ENCODE measurements around the gene CACUL1. TPM values are rescaled to one million over a fixed set of nuclear protein-coding genes. Genes with fewer than 3 reads are reported as not detected.

The CACUL1 gene
- total and polyA plus RNA-seq, 4 donors = 3.9 to 15.8 (median 13.1) TPM

DNA sequence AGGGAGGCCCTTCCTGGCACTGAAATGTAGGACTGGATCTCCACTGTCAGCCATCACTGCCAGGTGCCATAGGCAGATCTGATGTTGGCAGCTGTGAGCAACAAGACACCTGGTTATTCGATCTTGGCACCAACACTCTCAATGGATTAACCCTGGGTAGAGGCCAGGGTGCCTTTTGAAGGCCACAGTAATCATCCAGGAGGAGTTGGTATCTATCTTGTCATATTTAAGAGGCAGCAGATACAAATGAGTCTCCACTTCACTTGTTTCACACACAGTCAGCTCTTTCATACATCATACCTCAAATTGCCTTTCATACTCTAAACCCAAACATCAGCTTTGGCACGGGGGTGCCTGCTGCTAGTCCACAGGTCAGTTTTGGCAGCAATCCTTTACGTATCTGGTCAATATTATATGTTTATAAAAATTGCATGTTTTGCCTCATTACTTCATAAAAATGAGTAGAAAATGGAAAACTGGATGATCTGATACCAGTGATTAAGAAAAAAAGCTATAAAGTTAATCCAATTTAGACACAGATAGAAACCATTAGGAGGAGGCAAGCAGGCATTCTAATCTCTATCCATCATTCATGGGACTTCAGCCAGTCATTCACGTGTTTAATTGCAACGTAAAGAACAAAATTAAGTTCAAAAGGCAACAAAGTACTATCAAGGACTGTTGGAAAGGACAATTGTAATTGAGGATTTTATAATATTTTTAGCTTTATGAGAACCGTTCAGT, 12.7 kb upstream of the CACUL1 start:
- Histone ChIP-seq H3K4me1 (ENCODE audit: control insufficient read depth in 4 of 4, insufficient read depth in 4 of 4, low read length in 3 of 4) (peaks cover 2 to 20% (median 12%) of the 10 kb centered on the region in 4 donors), H3K36me3 (ENCODE audit: control insufficient read depth in 4 of 4, insufficient read depth in 3 of 4, low read depth in 1 of 4, low read length in 3 of 4) (no peaks in the 10 kb centered on the region), H3K9ac (ENCODE audit: low read depth in 1 of 2, low read length in 2 of 2) (no peak overlapping the region), H3K27ac (ENCODE audit: low read depth in 1 of 2, low read length in 2 of 2) (no peak overlapping the region), H3K9me3 (ENCODE audit: control insufficient read depth in 4 of 4, low read length in 3 of 4) (no peaks in the 10 kb centered on the region), H3K27me3 (ENCODE audit: control insufficient read depth in 4 of 4, insufficient read depth in 4 of 4, low read length in 3 of 4) (no peaks in the 10 kb centered on the region), H3K4me3 (ENCODE audit: low read depth in 1 of 3, low read length in 3 of 3) (no peak overlapping the region)
- no peak for DNase-seq (ENCODE audit: low spot score)
- TF ChIP-seq, protein P1, sequence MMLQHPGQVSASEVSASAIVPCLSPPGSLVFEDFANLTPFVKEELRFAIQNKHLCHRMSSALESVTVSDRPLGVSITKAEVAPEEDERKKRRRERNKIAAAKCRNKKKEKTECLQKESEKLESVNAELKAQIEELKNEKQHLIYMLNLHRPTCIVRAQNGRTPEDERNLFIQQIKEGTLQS (IDR thresholded peaks at IDR 0.05) = no peak
- no peak for TF ChIP-seq JUND (IDR thresholded peaks at IDR 0.05)
- no peak for TF ChIP-seq HNF4G (IDR thresholded peaks at IDR 0.05)
- no peak for TF ChIP-seq SP1 (IDR thresholded peaks at IDR 0.05)
- TF ChIP-seq, protein P2, sequence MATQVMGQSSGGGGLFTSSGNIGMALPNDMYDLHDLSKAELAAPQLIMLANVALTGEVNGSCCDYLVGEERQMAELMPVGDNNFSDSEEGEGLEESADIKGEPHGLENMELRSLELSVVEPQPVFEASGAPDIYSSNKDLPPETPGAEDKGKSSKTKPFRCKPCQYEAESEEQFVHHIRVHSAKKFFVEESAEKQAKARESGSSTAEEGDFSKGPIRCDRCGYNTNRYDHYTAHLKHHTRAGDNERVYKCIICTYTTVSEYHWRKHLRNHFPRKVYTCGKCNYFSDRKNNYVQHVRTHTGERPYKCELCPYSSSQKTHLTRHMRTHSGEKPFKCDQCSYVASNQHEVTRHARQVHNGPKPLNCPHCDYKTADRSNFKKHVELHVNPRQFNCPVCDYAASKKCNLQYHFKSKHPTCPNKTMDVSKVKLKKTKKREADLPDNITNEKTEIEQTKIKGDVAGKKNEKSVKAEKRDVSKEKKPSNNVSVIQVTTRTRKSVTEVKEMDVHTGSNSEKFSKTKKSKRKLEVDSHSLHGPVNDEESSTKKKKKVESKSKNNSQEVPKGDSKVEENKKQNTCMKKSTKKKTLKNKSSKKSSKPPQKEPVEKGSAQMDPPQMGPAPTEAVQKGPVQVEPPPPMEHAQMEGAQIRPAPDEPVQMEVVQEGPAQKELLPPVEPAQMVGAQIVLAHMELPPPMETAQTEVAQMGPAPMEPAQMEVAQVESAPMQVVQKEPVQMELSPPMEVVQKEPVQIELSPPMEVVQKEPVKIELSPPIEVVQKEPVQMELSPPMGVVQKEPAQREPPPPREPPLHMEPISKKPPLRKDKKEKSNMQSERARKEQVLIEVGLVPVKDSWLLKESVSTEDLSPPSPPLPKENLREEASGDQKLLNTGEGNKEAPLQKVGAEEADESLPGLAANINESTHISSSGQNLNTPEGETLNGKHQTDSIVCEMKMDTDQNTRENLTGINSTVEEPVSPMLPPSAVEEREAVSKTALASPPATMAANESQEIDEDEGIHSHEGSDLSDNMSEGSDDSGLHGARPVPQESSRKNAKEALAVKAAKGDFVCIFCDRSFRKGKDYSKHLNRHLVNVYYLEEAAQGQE (IDR thresholded peaks at IDR 0.05) = no peak
- no peak for TF ChIP-seq GABPA (IDR thresholded peaks at IDR 0.05 in 1 of 2, conservative IDR thresholded peaks at IDR 0.05 in 1 of 2)
- no peak for TF ChIP-seq FOXA1 (IDR thresholded peaks at IDR 0.05)
- TF ChIP-seq, protein P3, sequence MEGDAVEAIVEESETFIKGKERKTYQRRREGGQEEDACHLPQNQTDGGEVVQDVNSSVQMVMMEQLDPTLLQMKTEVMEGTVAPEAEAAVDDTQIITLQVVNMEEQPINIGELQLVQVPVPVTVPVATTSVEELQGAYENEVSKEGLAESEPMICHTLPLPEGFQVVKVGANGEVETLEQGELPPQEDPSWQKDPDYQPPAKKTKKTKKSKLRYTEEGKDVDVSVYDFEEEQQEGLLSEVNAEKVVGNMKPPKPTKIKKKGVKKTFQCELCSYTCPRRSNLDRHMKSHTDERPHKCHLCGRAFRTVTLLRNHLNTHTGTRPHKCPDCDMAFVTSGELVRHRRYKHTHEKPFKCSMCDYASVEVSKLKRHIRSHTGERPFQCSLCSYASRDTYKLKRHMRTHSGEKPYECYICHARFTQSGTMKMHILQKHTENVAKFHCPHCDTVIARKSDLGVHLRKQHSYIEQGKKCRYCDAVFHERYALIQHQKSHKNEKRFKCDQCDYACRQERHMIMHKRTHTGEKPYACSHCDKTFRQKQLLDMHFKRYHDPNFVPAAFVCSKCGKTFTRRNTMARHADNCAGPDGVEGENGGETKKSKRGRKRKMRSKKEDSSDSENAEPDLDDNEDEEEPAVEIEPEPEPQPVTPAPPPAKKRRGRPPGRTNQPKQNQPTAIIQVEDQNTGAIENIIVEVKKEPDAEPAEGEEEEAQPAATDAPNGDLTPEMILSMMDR (IDR thresholded peaks at IDR 0.05; ENCODE audit: low read depth, low read length, missing input control) = no peak
- no peak for TF ChIP-seq NR2F2 (IDR thresholded peaks at IDR 0.05)
- TF ChIP-seq TAF1 (conservative IDR thresholded peaks at IDR 0.05) = no peak
- no peak for TF ChIP-seq FOXA2 (IDR thresholded peaks at IDR 0.05)
- no peak for TF ChIP-seq RAD21 (IDR thresholded peaks at IDR 0.05)
- TF ChIP-seq RXRA (IDR thresholded peaks at IDR 0.05) = no peak
- TF ChIP-seq EGR1 (IDR thresholded peaks at IDR 0.05; ENCODE audit: low read depth in 2 of 2) = no peak
- TF ChIP-seq YY1 (IDR thresholded peaks at IDR 0.05) = no peak
- TF ChIP-seq HNF4A (conservative IDR thresholded peaks at IDR 0.05) = no peak
- TF ChIP-seq, protein P4, sequence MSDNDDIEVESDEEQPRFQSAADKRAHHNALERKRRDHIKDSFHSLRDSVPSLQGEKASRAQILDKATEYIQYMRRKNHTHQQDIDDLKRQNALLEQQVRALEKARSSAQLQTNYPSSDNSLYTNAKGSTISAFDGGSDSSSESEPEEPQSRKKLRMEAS (IDR thresholded peaks at IDR 0.05) = no peak
- WGBS = 84% methylated on average over 6 of the region's 6 CpGs

DNA sequence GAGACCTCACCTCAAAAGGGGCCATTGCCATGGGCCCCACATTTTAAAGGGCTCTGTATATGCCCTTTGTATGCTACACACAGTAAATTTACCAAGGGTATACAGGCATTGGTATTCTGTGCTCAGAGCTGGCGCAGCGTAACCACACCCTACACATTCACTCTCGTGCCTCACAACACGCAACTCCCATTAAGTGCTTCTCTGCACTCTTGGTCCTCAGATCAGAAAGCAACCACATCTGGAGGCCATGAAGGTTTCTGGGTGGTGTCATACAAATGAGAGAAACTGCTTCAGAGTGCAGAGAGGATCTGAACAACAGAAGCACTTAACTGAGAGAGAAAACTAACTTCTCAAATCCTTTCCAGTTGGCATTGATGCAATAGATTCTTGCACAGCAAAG, 9.4 kb upstream of the CACUL1 start:
- 95% methylated on average over 4 of the region's 4 CpGs for WGBS
- no peak for TF ChIP-seq YY1 (IDR thresholded peaks at IDR 0.05)
- TF ChIP-seq, protein P2 (IDR thresholded peaks at IDR 0.05) = no peak
- TF ChIP-seq, protein P4 (IDR thresholded peaks at IDR 0.05) = no peak
- TF ChIP-seq TAF1 (conservative IDR thresholded peaks at IDR 0.05) = no peak
- no peak for TF ChIP-seq EGR1 (IDR thresholded peaks at IDR 0.05; ENCODE audit: low read depth in 2 of 2)
- TF ChIP-seq SP1 (IDR thresholded peaks at IDR 0.05) = no peak
- no peak for TF ChIP-seq RXRA (IDR thresholded peaks at IDR 0.05)
- Histone ChIP-seq H3K9ac (ENCODE audit: low read depth in 1 of 2, low read length in 2 of 2) (no peak overlapping the region), H3K27me3 (ENCODE audit: control insufficient read depth in 4 of 4, insufficient read depth in 4 of 4, low read length in 3 of 4) (no peaks in the 10 kb centered on the region), H3K9me3 (ENCODE audit: control insufficient read depth in 4 of 4, low read length in 3 of 4) (no peaks in the 10 kb centered on the region), H3K36me3 (ENCODE audit: control insufficient read depth in 4 of 4, insufficient read depth in 3 of 4, low read depth in 1 of 4, low read length in 3 of 4) (no peaks in the 10 kb centered on the region), H3K4me1 (ENCODE audit: control insufficient read depth in 4 of 4, insufficient read depth in 4 of 4, low read length in 3 of 4) (peaks cover 2 to 21% (median 12%) of the 10 kb centered on the region in 4 donors), H3K4me3 (ENCODE audit: low read depth in 1 of 3, low read length in 3 of 3) (no peak overlapping the region), H3K27ac (ENCODE audit: low read depth in 1 of 2, low read length in 2 of 2) (peak overlapping the region in 1 of 2 donors; percentile 15)
- no peak for DNase-seq (ENCODE audit: low spot score)

Measured in liver (tissue), 9 donors.